GM18907 (cell line): Measurements from ENCODE around the gene PDE2A.
A peak's percentile ranks its signal among the peaks of the same experiment; 100 is the strongest.

Source experiments
- ATAC-seq: cut with Tn5 transposase; IDR thresholded peaks from one replicate; pipeline ENCODE4 v1.9.1; 2021; ENCODE audit warnings: mild to moderate bottlenecking, moderate library complexity; ENCODE audit not compliant: unreplicated experiment

Gene PDE2A

DNA sequence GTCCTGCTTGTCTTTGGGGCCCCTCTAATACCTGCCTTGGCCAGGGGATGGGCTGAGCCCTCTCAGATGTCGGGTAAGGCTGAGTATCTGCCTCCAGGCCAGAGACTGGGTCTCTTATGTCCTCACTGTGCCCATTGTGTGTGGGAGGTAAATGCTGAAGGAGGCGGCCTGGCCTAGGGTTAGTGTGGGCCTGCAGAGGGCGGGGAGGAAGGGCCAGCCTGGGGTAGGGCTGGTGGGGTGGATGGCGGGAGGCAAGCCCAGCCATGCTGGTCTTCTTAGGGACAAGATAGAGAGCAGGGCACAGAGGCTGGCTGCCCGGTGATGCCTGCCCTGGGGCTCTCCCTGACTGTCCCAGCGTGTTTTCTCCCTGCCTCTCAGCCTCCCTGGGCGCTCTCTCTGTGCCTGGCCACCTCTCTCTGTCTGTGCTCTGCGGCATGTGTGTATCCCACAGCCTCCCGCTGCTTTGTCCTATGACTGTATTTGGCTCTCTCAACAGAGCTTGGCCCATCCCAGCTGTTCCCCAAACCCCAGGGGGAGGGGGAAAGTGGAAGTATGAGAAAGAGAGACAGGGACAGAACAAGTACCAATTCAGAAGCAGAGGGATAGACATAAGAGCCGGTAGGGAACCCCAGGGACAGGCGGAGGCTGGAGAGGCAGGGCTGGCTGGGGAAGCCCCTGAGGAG, 57.0 kb downstream of the PDE2A start:
- ATAC-seq: no peak

DNA sequence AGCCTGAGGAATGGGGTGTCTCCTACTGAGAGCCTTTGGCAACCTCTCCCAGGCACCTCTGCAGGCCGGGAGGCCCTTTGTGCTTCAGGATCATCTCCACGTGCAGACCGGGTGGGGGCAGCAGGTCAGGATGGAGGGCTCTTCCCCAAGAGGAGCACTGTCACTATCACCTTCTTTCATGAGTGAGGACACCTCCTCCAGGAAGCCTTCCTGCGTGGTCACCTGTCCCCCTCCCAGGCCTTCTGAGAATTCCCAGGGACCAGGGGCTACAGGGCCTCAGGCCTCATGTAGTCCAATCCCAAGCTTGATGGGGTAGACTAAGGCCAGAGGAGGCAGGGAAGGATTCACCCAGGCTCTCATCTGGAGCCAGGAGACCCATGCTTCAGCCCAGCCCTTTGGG, 57.6 kb downstream of the PDE2A start:
- no peak for ATAC-seq

DNA sequence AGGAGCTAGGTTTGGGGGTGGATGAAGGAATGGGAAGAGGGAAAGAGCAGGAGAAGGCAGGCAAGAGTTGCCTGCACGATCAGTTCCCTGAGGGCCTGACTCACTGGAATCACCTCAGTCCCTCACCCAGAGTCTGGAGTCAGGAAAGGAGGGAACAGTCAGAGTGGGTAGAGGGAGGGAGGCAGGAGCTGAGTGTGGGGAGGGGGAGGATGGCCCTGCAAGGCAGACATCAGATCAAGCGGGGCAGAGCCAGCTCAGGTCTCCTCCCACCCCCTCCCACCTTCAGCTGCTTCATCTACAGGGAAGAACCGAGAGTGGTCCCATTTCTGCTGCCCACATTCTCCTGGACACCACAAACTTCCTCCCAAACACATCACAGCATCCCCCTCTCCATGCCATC, 58.9 kb downstream of the PDE2A start:
- no peak for ATAC-seq

DNA sequence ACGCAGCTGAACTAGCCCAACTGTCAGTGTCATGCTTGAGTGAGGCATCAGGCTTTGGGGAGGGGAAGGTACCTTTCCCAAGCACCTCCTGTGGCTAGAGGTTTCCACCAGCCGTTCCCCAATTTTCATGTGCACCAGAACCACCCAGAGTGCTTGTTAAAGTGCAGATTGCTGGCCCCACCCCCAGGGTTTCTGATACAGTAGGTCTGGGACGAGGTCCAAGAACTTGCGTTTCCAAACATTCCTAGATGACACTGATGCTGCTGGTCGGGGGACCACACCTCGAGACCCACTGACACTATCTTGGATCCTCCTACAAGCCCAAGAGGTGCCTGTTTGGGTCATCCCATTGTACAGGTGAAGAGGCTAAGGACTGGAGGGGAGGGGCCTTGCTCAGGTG, 59.8 kb downstream of the PDE2A start:
- ATAC-seq: no peak

DNA sequence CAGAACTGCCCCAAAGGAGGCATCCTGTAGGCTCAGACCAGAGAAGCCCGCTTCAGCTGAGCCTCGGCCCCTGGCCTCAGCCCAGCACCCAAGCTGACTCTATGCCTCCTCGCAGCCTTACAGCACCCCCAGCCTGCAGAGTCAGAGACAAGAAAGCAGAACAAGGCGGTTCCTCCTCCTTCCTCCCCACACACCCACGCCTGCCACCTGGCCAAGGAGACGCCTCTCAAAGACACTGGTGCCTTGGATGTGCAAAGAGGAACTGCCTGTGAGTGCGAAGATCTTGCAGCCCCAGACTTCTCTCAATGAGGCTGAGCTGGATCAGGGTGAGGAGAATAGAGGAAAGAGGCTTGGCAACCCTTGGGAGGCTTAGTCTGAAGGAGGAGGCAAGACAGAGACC, 60.2 kb downstream of the PDE2A start:
- ATAC-seq: peak; percentile 57

DNA sequence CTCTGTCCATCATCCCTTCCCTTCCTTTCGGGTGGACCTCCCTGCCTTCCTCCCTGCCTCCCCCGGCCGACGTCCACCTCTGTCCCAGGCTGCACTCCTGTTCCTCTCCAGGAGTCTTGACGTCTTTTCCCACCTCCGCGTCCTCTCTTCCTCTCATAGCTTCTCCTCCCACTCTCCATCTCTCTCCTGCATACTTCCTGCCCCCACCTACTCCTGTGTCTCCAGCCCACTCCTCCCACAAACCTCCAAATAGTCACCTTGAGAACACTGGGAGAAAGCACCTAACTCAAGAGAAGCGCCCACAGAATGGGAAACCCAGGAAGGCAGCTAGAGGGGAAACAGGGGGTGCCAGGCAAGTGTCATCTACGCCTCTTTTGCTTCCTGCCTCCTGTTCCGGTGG, 60.8 kb downstream of the PDE2A start:
- no peak for ATAC-seq

DNA sequence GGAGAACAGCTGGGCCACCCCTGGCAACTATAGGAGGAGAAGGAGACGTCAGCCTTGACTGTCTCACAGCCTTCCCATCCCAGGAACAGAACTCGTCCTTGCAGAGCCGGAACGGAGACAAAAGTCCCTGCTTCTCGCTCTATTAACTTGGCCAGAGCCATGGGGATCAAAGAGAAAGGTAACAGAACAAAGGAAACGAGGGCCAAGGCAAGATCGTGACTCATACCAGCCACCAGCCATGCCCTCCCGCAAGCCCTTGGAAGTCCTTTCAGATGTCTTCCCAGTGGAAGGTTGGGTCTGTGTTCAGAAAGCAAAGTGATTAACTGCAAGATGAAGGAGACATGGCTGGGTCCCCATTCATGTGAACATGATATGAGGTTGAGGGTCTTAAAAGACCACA, 64.7 kb downstream of the PDE2A start:
- no peak for ATAC-seq

DNA sequence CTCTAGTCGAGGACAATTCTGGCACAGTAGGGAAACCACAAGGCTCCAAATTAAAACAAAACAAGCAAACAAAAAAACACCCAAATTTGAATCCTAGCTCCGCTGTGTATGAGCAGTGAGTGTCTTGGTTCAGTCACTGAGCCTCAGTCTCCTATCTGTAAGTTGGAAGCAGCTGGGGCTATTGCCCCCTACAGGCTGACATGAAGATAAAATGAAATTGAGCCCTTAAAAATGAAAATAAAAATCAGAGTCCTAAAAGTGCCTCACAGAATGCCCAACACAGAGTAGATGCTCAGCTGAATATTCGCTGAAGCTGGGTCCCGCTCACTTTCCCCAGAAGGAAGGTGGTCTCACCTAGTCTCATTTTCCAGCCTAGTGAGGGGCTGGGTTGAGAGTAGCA, 65.2 kb downstream of the PDE2A start:
- no peak for ATAC-seq

DNA sequence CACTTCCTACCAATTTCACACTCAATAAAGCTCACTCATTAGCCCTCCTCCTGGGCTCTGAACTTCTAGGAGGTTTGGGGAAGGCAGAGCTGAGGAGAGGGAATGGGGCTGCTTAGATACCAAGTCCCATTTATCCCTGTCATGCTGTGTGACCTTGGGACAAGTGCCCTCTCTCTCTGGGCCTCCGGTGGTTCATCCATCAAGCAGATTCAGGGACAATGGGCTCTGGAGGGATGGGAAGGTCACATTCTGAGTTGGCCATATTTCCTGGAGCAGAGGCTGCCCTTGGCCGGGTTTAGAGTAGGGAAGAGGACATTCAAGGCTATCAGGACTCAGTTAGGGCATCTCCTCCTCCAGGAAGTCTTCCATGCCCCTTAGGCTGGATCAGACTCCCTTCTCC, 66.7 kb downstream of the PDE2A start:
- ATAC-seq: no peak

DNA sequence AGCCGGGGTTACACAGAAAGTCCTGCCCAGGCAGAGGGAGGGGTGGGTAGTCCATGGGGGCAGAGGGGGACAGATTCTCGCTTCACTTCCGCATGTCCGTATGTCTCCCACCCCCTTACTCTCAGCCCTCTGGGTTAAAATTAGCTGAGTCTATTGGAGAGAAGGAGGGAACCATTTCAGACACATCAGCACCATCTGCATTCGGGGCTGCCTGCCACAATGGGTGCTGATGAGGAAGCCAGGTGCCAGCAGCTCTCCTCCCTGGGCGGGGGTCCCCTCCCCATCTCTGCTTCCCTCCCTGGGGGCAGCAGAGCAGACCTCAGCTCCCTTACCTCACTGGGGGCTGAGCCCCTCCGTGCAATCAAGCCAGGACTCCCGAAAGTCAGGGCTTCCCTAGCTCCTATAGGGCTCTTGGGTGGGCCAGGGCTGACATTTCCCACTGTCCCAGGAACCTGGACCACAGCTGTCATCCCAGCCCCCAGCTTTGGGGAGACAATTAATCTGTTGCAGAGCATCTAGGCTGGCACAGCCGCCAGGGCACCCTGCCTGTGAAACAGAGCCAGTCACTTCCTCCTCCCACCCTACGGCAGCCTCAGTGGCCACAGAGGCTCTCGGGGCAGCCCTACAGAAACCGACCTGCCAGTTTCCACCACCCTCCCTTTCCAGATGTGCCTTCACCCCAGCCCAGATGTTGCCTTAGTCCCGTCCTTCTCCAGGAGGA, 67.3 kb downstream of the PDE2A start:
- ATAC-seq: no peak

DNA sequence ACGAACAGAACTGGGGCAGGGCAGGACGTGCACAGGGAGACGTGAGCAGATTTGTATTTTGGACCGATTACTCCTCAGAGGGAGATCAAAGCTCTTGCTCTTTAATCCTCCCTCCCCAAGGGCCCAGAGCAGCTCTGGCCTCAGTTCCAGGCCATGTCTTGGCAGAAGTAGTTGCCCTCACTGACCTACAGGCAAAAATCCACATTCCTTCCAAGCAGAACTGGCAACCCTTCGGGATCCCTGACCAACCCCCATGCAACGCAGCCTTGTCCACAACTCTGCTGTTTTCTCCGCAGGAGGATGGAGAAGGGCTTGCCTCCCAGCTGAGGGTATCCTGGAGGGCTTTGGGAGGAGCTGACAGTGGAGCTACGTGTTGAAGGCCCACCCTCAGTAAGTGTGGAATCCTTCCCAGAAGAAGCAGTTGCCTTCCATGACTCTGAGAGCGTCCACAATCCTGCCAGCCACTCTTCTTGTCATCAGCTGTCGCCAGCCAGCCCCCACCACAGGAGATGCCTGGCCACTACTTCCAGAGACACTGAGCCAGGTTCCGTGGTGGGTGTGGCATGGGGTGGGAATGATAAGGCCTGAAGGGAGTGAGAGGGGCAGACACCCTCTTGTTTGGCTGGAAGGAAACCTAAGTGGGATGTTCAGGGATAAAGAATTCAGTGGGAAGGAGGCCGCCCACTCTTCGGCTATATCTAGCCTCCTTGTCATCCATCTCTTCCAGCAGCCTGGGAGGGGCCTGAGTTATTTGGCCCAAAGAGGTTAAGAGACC, 68.1 kb downstream of the PDE2A start:
- ATAC-seq: no peak

DNA sequence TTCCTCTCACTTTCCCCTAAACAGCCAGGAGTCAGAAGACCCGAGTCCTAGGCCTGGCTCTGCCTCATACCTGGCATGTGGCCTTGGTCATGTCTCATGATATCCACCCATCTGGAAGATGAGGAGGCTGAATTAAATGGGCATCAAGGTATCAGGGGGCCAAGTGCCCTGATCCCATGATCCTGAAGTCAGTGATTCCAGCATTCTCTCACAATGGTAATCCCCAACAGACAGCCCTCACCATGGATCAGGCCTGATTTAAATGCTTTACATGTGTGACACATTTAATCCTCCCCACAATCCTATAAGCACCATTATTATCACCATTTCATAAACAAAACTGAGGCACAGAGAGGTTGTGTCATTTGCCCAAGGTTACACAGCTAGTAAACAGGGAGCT, 70.0 kb downstream of the PDE2A start:
- no peak for ATAC-seq

DNA sequence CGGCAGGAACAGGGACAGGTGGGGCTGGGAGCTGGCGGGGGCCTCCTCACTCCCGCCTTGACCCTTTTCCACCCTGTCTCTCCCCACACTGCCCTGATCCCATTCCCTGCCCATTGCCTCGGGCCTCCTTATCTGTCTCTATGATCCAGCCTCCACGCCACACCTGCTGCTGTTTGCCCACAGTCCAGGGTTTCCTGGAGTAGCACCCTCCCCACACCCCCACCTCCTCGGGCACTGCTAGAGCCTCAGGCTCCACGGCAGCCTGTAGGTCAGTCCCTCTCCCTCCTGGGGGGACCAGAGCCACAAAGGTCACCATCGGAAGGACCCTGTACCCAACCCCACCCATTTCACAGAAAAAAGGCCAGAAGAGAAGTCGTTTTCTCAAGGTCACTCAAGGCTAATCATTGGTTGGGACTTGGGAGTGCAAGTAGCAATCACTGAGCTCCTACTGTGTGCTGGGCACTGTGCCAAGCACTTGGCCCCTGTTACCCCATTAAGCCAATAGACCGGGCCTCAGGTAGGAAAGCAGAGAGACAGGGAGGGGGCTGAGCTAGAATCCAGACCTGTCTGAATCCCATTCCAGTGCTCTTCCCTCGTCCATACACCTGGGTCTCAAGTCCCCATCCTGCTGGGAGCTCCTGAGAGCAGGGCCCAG, 71.8 kb downstream of the PDE2A start:
- ATAC-seq: no peak

DNA sequence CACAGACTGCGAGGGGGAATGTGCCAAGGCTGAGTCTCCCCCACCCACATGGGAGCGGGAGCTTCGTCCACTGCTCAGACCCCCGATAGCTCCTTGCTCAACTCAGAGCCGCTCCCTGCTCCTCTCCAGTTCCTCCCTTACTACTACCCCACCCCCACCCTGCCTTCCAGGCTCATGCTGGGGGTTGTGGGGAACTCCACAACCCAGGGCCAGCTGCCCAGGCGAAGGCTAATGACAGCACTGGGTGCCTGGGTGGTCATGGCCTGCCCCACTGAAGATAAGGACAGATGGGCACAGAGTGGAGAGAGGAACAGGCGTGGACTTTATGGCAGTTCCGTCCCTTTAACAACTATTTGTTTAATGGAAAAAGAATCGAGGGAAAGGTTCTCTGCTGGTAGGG, 73.7 kb downstream of the PDE2A start:
- no peak for ATAC-seq

DNA sequence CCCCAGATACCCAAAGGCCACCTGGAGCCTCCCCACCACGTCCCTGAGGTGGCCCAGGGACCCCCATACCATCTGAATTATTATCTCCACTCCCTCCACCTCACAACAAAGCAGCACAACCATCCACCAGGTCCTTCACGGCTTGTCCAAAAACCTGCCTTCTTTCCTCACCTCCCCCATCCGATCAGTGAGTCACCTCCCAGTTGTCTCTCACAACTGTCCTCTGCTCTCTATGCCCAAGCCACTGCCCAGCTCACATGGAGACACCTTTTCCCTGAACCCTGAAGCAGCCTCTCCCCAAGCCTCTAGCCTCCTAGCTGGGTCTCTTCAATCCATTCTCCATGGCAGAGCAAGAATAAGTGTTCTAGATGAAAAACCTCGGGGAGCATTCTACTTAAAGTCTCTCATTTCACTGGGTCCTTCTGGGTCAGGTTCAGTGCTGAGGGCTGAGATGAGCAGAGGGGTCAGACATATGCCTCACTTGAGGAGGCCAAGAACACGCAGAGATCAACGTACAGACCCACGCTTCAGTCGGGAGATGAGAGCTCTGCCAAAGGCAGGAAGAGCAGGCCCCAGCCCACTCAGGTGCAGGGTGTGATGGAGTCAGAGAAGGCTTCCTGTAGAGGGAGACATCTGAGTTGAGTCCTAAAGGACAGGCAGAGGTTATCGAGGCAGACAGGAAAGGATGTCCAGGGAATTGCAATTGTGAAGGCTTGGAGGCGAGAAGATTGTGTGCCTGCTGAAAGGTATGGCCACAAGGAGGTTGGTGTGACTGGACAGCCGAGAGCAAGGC, 74.7 kb downstream of the PDE2A start:
- ATAC-seq: no peak

DNA sequence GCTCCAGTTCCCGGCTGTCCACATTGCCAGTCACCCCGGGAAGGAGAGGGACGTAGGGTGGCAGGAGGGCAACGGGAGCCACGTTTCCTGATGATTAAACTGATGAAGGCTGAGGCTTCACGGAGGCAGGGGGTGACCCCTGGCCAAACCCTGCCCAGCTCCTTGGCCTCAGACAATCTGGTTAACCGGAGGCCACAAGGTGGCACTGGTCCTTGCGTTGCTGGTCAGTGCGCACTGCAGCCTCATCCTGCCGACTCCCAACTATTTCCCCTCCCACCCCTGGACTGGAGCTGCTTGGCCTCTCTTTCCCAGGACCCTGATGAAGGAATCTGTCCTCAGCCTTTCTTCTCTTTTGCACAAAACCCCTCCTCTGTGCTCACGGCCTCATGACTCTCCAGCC, 75.3 kb downstream of the PDE2A start:
- ATAC-seq: no peak

DNA sequence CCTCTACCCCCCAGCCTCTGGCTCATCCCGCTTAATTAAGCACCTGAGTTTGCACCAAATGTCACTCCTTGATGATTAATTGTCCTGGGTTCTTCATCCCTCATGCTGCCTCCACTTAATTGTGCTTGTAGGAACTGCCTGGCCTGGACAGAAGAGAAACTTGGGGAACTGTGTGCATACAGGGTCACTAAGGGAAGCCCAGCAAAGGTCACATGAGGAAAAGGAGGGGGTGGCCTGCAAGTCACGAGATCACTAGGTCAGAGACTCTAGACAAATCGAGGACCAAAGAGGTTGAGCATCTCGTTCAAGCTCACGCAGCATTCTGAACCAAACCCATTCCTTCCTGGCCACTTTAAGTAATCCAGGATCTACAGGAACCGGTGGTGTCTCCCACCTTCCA, 75.8 kb downstream of the PDE2A start:
- no peak for ATAC-seq

DNA sequence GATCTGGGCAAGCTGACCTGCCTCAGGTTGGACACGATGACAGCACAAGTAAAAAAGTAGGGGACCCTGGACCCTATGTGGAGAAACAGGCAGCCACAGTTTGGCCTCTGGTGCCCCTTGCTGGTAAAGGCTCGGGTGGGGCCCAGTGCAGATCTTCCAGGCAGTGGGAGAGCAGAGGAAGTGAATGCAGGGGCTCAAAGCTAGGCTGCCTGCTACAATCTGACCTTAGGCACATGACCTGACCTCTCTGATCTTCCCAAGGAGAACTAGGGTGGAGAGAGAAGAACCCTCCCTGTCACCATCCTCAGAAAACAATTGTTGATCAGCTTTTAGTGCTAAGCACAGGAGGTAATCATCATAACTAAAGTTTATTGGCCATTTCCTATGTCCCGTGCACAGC, 76.5 kb downstream of the PDE2A start:
- no peak for ATAC-seq

DNA sequence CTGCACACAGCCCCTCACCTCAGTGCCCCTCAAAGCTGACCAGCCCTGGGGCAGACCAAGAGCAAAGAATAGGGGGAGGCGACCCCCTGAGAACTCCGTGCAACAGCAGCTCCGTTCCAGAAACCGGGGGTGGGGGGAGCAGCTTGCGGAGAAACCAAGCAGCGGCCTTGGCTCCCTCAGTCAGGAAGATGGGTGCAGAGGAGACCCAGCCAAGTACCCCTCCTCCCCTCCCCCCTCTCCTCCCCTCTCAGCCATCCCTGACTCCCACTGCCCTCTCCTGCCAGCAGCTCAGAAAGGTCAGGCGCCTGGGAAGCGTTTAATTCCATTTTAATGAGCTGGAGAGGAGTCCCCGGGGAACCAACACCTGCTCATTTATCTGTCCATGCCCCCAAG, 78.9 kb downstream of the PDE2A start:
- ATAC-seq: no peak

DNA sequence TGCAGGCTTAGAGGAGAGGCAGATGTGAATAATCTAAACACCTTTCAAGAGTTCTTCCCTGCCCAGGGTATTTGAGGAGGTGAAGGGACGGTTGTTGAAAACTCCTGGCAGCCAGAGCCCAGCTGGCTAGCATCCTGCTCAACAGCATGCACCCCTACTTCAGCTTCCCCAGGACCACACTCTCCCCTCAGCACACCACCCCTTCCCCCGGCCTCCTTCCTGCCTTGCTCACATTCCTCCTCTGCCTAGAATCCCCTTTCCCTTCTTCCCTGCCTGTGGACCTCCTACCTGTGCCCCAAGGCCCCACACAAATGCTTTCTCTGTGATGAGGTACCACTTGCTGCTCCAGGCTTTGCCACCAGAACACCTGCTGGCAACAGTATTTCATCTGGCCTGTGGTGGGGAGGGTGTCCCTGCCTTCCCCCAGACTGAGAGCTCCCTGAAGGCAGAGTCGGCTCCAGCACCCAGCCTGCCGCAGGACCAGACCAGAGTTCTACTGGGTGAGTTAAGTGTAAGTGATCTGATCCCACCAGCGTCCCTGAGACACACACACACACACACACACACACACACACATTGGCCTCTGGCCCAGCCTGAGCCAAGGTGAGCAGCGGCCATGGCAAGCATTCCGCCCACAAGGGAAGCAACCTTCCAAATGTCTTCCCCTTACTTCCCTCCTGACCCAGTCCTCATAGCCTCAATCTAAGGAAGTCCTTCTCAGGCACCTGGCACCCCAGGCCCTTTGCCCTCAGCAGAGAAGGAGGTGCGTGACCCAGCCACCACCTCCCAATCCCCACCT, 79.5 kb downstream of the PDE2A start:
- ATAC-seq: no peak
